ENCODE measurements around the gene NUDCD3. TPM values are rescaled to one million over a fixed set of nuclear protein-coding genes. Genes with fewer than 3 reads are reported as not detected.

NUDCD3 gene
- total RNA-seq (100 to 1,000 TPM in 1 of 2 donors, 10 to 100 TPM in 1; 82.4 to 111 TPM), polyA plus RNA-seq (10 to 100 TPM; 20.8 to 41.7 TPM)
- long read RNA-seq, donor 1, full-length matches to known transcripts: 56 of 105 reads
- long read RNA-seq, donor 1, partial matches to known transcripts: 16 of 105 reads
- long read RNA-seq, donor 1, other reads (novel, unspliced or antisense): 33 of 105 reads
- long read RNA-seq, donor 2, full-length matches to known transcripts: 23 of 59 reads
- long read RNA-seq, donor 2, partial matches to known transcripts: 6 of 59 reads
- long read RNA-seq, donor 2, other reads (novel, unspliced or antisense): 30 of 59 reads

DNA sequence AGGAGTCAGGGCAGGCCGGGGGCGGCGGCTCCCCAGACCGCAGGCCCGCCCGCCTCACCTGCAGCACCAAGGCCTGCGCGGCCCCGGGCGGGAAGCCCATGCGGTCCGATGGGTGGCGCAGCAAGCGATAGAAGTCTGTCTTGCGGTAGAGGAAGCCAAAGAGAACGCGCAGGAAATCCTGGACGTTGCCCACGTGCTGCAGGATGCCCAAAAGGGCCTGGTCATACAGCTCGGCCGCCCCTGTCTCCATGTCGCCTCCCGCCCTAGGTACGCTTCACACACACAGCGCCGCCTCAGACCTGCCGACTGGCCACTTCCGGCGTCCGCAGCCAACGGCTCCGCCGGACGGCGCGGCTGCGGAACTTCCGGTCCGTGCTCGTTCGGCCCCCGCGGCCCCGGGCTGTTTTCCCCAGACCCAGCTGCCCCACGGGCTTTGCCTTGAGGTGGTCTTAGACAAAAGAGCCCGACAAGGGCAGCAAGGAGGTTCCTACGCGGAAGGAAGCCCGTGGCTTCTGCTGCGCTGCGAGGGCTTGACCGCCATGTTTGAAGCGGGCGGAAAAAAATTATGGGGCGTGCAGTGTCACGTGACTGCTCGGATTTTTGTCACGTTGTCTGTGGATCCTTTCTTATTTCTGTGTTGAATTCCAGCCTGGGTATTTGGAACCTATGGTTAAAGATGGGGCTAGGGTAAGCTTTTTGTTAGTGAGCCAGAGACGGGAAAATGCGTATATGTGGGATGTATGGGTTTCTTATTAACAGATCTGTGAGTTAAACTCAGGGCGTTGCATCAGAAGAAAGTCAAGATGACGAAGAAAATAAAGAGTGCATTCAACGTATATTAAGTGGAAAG is at the start of gene NUDCD3:
Gene NUDCD3 (minus strand): TSS at position 308 of the 850 bp plus-strand sequence. CDS start 58 bp downstream, at position 250.
- intact Hi-C loops (cut with DNase I): loop anchor here in 1 of 2 donors (5.0 to 10.0 kb wide), 2 partner anchors 77 to 446 kb away; partner anchors contain the start of gene DBNL
- H3K4me1 ChIP-seq (ENCODE audit: control insufficient read depth in 1 of 2, insufficient read depth in 2 of 2, low read length in 2 of 2): peaks cover 2 to 11% of the 10 kb centered on the region in 2 donors
- DNase-seq (peak; percentile 87 to 93), ATAC-seq (ENCODE audit: low FRiP score) (peak; percentile 97)
- no peaks in the 10 kb centered on the region for H3K27me3 ChIP-seq (ENCODE audit: control insufficient read depth in 1 of 2, insufficient read depth in 2 of 2, low read length in 1 of 2)
- H3K9me3 ChIP-seq (ENCODE audit: control insufficient read depth, low read length): no peaks in the 10 kb centered on the region
- peak within 1 kb of the TSS; percentile 97 to 98 for H3K27ac ChIP-seq (ENCODE audit: low read depth in 1 of 2, low read length in 2 of 2)
- 0% methylated on average over 55 to 63 of the region's 63 CpGs for WGBS, 2 donors
- peak within 1 kb of the TSS; percentile 87 to 95 for H3K4me3 ChIP-seq (ENCODE audit: low read length in 2 of 2)
- H3K36me3 ChIP-seq (ENCODE audit: control insufficient read depth in 1 of 2, insufficient read depth in 2 of 2, low read length in 1 of 2): peaks cover 0 to 2% of the 10 kb centered on the region in 2 donors

DNA sequence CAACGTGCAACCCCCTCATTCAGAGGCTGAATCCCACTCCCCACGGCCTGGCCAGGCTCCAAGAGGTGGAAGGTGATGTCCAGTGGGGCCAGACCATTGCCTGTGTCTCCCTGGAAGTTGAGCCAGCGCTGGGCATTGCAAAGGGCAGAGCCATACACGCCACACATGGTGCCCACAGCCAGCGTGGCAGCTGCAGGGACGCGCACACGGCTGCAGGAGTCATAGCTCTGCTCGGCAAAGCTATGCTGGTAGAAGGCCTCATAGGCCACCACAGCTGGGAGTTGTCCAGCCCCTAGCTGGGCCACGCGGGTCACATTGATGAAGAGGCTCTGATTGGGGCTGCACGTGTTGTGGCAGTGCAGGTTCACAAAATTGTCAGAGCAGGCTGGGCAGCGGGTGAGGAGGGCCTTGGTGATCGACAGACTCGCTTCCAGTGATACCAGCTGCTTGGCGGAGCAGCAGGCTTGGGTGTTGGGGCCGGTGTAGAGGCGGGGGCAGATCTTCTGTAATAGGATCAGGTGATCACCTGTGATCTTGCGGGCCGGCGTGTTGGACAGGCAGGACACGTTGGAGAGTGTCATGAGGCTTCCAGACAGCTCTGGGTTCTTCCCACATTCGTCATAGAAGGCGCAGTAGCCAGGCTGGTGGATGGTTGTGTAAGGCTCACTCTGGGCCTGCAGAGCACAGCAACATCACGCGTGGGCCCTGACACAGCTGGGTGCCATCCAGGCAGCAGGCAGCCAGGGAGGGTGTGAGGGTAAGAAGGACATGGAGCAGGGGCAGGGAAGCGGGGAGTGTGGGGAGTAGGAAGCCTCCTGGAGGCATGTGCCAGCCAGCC is 49.4 kb upstream of the NUDCD3 start:
- Histone ChIP-seq H3K9me3 (ENCODE audit: control insufficient read depth, low read length) (no peaks in the 10 kb centered on the region), H3K27me3 (ENCODE audit: control insufficient read depth in 1 of 2, insufficient read depth in 2 of 2, low read length in 1 of 2) (no peaks in the 10 kb centered on the region), H3K27ac (ENCODE audit: low read depth in 1 of 2, low read length in 2 of 2) (no peak overlapping the region), H3K36me3 (ENCODE audit: control insufficient read depth in 1 of 2, insufficient read depth in 2 of 2, low read length in 1 of 2) (no peaks in the 10 kb centered on the region), H3K4me1 (ENCODE audit: control insufficient read depth in 1 of 2, insufficient read depth in 2 of 2, low read length in 2 of 2) (no peaks in the 10 kb centered on the region), H3K4me3 (ENCODE audit: low read length in 2 of 2) (no peak overlapping the region)
- intact Hi-C loops (cut with DNase I): no loop called here
- 90 to 93% methylated on average over 27 of the region's 27 CpGs for WGBS, 2 donors
- no peak for ATAC-seq (ENCODE audit: low FRiP score)
- no peak for DNase-seq

DNA sequence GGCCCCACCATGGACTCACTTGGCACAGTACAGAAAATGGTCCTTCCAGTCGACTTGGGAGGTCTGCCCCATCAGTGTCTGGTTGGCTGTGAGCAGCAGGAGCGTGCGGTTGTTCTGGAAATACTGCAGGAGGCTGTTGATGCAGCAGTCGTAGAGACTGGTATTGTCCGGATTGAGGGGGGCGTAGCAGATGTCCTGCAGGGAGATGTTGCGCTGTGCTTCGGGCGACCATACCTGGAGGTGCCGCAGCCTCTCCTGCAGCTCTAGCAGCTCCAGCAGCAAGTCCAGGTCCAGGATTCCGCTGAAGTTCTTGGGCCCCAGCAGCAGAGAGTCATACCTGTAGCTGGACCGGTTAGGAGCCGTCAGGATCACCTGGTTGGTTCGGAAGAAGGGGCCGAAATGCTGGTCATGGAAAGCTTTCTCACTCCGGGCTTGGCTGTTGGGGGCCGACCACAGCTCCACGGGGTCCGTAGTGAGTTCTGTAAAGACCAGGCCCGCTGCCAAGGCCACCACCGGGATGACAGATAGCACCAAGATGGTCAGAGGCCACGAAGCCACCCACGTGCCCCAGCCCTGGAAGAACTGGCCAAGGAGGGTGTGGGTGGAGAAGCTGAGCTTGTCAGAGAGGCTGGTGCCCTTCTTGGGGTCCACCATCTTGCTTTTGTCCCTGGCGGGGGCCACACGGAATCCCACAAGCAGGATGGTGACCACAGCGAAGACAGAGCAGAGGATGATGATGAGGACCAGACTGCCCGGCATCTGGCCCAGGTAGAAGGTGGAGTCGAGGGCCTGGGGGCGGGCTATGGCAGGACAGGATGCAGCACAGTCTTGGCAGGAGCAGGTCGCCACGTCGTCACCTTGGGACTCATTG is 48.6 kb upstream of the NUDCD3 start:
- no peaks in the 10 kb centered on the region for H3K36me3 ChIP-seq (ENCODE audit: control insufficient read depth in 1 of 2, insufficient read depth in 2 of 2, low read length in 1 of 2)
- DNase-seq (no peak), ATAC-seq (ENCODE audit: low FRiP score) (no peak)
- WGBS, 2 donors: 91 to 94% methylated on average over 32 of the region's 32 CpGs
- H3K4me3 ChIP-seq (ENCODE audit: low read length in 2 of 2): no peak overlapping the region
- intact Hi-C loops (cut with DNase I): no loop called here
- H3K4me1 ChIP-seq (ENCODE audit: control insufficient read depth in 1 of 2, insufficient read depth in 2 of 2, low read length in 2 of 2): no peaks in the 10 kb centered on the region
- no peaks in the 10 kb centered on the region for H3K27me3 ChIP-seq (ENCODE audit: control insufficient read depth in 1 of 2, insufficient read depth in 2 of 2, low read length in 1 of 2)
- no peak overlapping the region for H3K27ac ChIP-seq (ENCODE audit: low read depth in 1 of 2, low read length in 2 of 2)
- H3K9me3 ChIP-seq (ENCODE audit: control insufficient read depth, low read length): no peaks in the 10 kb centered on the region

DNA sequence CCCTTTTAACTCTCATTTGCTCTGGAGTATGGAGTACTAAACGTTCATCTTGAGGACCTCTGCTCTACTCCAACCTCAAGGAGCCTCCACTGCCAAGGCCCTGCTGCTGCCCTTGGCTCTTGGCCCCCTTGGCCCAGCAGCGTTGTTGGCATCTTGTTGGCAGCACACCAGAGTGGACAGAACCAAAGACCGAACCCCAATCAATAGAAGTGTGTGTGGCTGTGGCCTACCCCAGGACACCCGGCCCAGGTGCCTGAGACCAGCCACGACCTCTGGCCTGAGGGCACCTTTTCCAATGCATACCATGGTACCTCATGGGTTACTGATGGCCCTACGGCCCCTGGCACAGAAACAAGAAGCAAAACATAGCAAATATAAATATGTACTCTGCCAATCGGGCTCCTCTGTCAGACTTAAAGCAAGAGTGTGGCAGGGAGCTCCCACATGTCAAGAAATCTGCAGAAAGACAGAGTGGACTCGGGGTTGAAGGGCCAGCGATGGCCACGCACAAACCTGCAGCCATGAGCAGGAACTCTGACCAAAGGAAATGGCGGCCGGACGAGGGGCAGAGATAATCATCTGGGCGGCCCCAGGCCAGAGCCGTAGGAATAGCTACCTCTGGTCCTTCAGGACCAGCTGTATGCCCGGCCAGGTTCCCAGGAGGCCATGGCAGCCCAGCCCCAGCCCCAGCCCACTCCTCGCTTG is 47.8 kb upstream of the NUDCD3 start:
- ATAC-seq (ENCODE audit: low FRiP score): no peak
- DNase-seq: no peak
- 75% methylated on average over 17 of the region's 17 CpGs for WGBS, 2 donors

DNA sequence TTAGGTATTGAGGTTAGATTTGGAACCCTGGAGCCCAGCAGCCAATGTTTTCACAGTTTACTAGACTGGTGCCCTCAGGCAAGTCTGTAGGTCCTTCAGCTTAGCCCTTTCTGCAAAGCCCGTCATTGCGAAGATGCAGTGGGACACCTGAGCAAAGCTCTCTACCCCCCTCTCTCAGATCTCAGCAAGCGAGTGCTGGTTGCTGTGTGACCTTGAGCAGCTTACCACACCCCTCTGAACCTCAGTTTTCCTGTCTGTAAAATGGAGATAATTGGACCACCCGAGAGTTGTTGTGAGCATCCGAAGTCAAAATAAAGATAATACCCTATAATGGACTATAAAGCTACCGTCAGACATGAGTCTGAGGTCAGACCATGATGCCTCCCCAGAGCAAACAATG is 47.0 kb upstream of the NUDCD3 start:
- ATAC-seq (ENCODE audit: low FRiP score) (no peak), DNase-seq (no peak)
- H3K9me3 ChIP-seq (ENCODE audit: control insufficient read depth, low read length): no peaks in the 10 kb centered on the region
- H3K36me3 ChIP-seq (ENCODE audit: control insufficient read depth in 1 of 2, insufficient read depth in 2 of 2, low read length in 1 of 2): no peaks in the 10 kb centered on the region
- H3K27ac ChIP-seq (ENCODE audit: low read depth in 1 of 2, low read length in 2 of 2): no peak overlapping the region
- no peaks in the 10 kb centered on the region for H3K27me3 ChIP-seq (ENCODE audit: control insufficient read depth in 1 of 2, insufficient read depth in 2 of 2, low read length in 1 of 2)
- intact Hi-C loops (cut with DNase I): no loop called here
- no peaks in the 10 kb centered on the region for H3K4me1 ChIP-seq (ENCODE audit: control insufficient read depth in 1 of 2, insufficient read depth in 2 of 2, low read length in 2 of 2)
- 96 to 97% methylated on average over 6 of the region's 6 CpGs for WGBS, 2 donors
- no peak overlapping the region for H3K4me3 ChIP-seq (ENCODE audit: low read length in 2 of 2)

More for the DNA sequence above, 47.8 kb upstream of the NUDCD3 start:
- Histone ChIP-seq H3K27me3 (ENCODE audit: control insufficient read depth in 1 of 2, insufficient read depth in 2 of 2, low read length in 1 of 2) (no peaks in the 10 kb centered on the region), H3K27ac (ENCODE audit: low read depth in 1 of 2, low read length in 2 of 2) (no peak overlapping the region), H3K36me3 (ENCODE audit: control insufficient read depth in 1 of 2, insufficient read depth in 2 of 2, low read length in 1 of 2) (no peaks in the 10 kb centered on the region), H3K4me3 (ENCODE audit: low read length in 2 of 2) (no peak overlapping the region), H3K4me1 (ENCODE audit: control insufficient read depth in 1 of 2, insufficient read depth in 2 of 2, low read length in 2 of 2) (no peaks in the 10 kb centered on the region), H3K9me3 (ENCODE audit: control insufficient read depth, low read length) (no peaks in the 10 kb centered on the region)
- intact Hi-C loops (cut with DNase I): no loop called here

DNA sequence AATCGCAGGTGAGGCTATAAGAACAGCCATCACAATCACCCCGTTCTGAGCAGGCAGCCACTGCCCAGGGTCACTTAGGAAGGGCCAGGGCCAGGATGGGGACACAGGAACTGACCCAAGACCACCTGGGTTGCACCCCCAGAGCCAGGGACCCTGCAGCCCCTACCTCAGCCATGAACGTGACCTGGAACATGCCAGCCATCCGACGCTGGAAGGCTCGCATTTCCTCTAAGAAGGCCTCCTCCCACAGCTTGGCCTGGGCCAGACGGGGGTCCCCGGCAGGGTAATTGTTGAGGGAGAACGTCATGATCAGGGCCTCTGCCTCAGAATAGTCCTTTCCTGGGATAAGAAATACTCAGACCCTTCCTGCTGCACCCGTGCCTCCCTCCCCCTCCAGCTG is 45.6 kb upstream of the NUDCD3 start:
- no peak for DNase-seq
- 87 to 89% methylated on average over 10 of the region's 10 CpGs for WGBS, 2 donors
- ATAC-seq (ENCODE audit: low FRiP score): no peak
- Histone ChIP-seq H3K4me3 (ENCODE audit: low read length in 2 of 2) (no peak overlapping the region), H3K27me3 (ENCODE audit: control insufficient read depth in 1 of 2, insufficient read depth in 2 of 2, low read length in 1 of 2) (no peaks in the 10 kb centered on the region), H3K27ac (ENCODE audit: low read depth in 1 of 2, low read length in 2 of 2) (no peak overlapping the region), H3K36me3 (ENCODE audit: control insufficient read depth in 1 of 2, insufficient read depth in 2 of 2, low read length in 1 of 2) (no peaks in the 10 kb centered on the region), H3K4me1 (ENCODE audit: control insufficient read depth in 1 of 2, insufficient read depth in 2 of 2, low read length in 2 of 2) (no peaks in the 10 kb centered on the region), H3K9me3 (ENCODE audit: control insufficient read depth, low read length) (no peaks in the 10 kb centered on the region)
- intact Hi-C loops (cut with DNase I): no loop called here

DNA sequence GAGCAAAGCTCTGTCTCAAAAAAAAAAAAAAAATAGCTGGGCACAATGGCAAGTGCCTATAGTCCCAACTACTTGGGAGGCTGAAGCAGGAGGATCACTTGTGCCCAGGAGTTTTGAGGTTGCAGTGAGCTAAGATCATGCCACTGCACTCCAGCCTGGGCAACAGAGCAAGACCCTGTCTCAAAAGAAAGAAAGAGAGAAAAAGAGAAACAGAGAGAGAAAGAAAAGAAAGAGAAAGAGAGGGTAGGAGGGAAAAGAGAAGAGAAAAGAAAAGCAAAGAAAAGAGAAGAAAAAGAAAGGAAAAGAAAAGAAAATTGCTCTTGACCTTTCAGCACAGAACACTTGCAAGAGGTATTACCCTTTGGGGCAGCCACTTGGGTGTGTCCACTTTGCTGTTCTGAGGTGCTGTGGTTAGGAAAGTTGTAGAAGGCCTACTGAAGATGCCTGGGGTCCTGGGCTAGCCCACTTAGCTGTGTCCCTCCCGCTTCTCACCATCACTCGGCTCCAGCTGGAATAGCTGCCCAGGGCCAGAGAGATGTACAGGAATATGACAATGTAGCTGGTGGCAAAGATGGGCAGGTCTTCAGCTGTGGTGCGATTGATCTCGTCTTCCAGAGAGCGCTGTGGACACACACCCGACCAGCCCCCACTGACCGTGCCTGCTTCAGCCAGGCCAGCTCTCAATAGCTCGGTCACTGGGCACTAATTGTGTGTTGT is 45.0 kb upstream of the NUDCD3 start:
- intact Hi-C loops (cut with DNase I): no loop called here
- 91 to 95% methylated on average over 8 of the region's 8 CpGs for WGBS, 2 donors
- no peaks in the 10 kb centered on the region for H3K27me3 ChIP-seq (ENCODE audit: control insufficient read depth in 1 of 2, insufficient read depth in 2 of 2, low read length in 1 of 2)
- no peak overlapping the region for H3K4me3 ChIP-seq (ENCODE audit: low read length in 2 of 2)
- no peak for ATAC-seq (ENCODE audit: low FRiP score)
- no peaks in the 10 kb centered on the region for H3K9me3 ChIP-seq (ENCODE audit: control insufficient read depth, low read length)
- no peak for DNase-seq
- H3K4me1 ChIP-seq (ENCODE audit: control insufficient read depth in 1 of 2, insufficient read depth in 2 of 2, low read length in 2 of 2): no peaks in the 10 kb centered on the region
- no peaks in the 10 kb centered on the region for H3K36me3 ChIP-seq (ENCODE audit: control insufficient read depth in 1 of 2, insufficient read depth in 2 of 2, low read length in 1 of 2)
- H3K27ac ChIP-seq (ENCODE audit: low read depth in 1 of 2, low read length in 2 of 2): no peak overlapping the region
